GM18511 (cell line): ENCODE measurements around the gene CRIM1.

Experiments
- ATAC-seq: cut with Tn5 transposase; IDR thresholded peaks from one replicate; pipeline ENCODE4 v1.9.1; 2021; ENCODE audit warnings: mild to moderate bottlenecking, moderate library complexity; ENCODE audit not compliant: unreplicated experiment

CRIM1 gene

GRCh38 chr2:36597003-36597531, 241.5 kb downstream of the CRIM1 start:
- no peak for ATAC-seq

- ATAC-seq = peak; percentile 99
Observed at GRCh38 chr2:36597532-36598377, 242.2 kb downstream of the CRIM1 start, which contains the start of gene FEZ2. FEZ2 (minus strand) TSS chr2:36598168; CDS start chr2:36598142, 26 bp downstream.
